ENCODE data around the gene MAP3K10. TPM values are rescaled to one million over a fixed set of nuclear protein-coding genes. Genes with fewer than 3 reads are reported as not detected.

Gene MAP3K10
- total and polyA plus RNA-seq, 9 of the 15 experiments (the other 6 are each of a cell fraction or from before 2014, with no cell fraction given) = 0.01 to 8.0 (median 2.7) TPM; not detected in 1

GRCh38 chr19:40225440-40226305 is 34.4 kb downstream of the MAP3K10 start:
- Histone ChIP-seq H4K20me1 (replicated peaks; ENCODE audit: control insufficient read depth, insufficient read depth, low read length) (no peaks in the 10 kb centered on the region), H3K9me3 (replicated peaks; ENCODE audit: control insufficient read depth, insufficient read depth, low read depth, low read length) (peaks cover 4% of the 10 kb centered on the region; the same call in 1 of the 2 replicates), H3K4me3 (no peak overlapping the region), H3K4me2 (ENCODE audit: insufficient read depth, low read length) (no peak overlapping the region), H3K79me2 (ENCODE audit: control insufficient read depth, insufficient read depth, low read length) (no peaks in the 10 kb centered on the region), H3K4me1 (replicated peaks in 1 of 2; ENCODE audit: control insufficient read depth in 2 of 2, insufficient read depth in 2 of 2, low read length in 2 of 2) (peaks cover 4 to 31% of the 10 kb centered on the region in 2 experiments; a peak in 3 of 5 replicates), H2AFZ (ENCODE audit: low read depth, low read length) (peak overlapping the region; percentile 17; the same call in 1 of the 2 replicates), H3K9ac (ENCODE audit: insufficient read depth in 1 of 2, low read depth in 2 of 2, low read length in 2 of 2) (peak overlapping the region in 1 of 2 experiments; percentile 56; a peak in 1 of 4 replicates), H3K36me3 (ENCODE audit: control insufficient read depth, insufficient read depth, low read length) (no peaks in the 10 kb centered on the region), H3K27ac (ENCODE audit: extremely low read depth, low read depth, low read length) (no peak overlapping the region), H3K27me3 (ENCODE audit: control insufficient read depth in 2 of 2, insufficient read depth in 2 of 2, low read length in 2 of 2) (no peaks in the 10 kb centered on the region), H3K9me1 (ENCODE audit: control insufficient read depth, insufficient read depth, low read length) (no peaks in the 10 kb centered on the region)
- ATAC-seq (no peak), FAIRE-seq (no peak), DNase-seq (ENCODE audit: extremely low read depth in 1 of 4, low spot score in 3 of 4) (no peak)
- no TSS peak for BruUV-seq (replicated peaks)
- CTCF ChIA-PET (ENCODE audit: low intra/inter-chr PET ratio) = interaction anchor here (0.7 kb wide), 1 partner anchor 453 kb away, joined by 4 read pairs; no protein-coding TSS in a partner anchor
- WGBS (ENCODE audit: insufficient coverage, low coverage, missing lambda C conversion rate) = 40% methylated on average over 21 of the region's 21 CpGs
- TF ChIP-seq, protein P1, sequence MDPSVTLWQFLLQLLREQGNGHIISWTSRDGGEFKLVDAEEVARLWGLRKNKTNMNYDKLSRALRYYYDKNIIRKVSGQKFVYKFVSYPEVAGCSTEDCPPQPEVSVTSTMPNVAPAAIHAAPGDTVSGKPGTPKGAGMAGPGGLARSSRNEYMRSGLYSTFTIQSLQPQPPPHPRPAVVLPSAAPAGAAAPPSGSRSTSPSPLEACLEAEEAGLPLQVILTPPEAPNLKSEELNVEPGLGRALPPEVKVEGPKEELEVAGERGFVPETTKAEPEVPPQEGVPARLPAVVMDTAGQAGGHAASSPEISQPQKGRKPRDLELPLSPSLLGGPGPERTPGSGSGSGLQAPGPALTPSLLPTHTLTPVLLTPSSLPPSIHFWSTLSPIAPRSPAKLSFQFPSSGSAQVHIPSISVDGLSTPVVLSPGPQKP (CRISPR knock-in tag; IDR thresholded peaks at IDR 0.05) = no peak
- TF ChIP-seq BCOR (IDR thresholded peaks at IDR 0.05) (0 out of 2 replicates have a peak, but pooled peaks have one; percentile 57), ZNF699 (CRISPR knock-in tag; IDR thresholded peaks at IDR 0.05; ENCODE audit: insufficient replicate concordance) (no peak), SRSF9 (IDR thresholded peaks at IDR 0.05; ENCODE audit: borderline replicate concordance, low read depth, low read length) (no peak), EP400 (IDR thresholded peaks at IDR 0.05) (no peak), PHTF2 (CRISPR knock-in tag; IDR thresholded peaks at IDR 0.05) (no peak), HCFC1 (IDR thresholded peaks at IDR 0.05; ENCODE audit: low read depth, low read length) (no peak), DACH1 (IDR thresholded peaks at IDR 0.05; ENCODE audit: partially characterized antibody) (no peak), MAFK (IDR thresholded peaks at IDR 0.05; ENCODE audit: low read length) (no peak), RBM25 (IDR thresholded peaks at IDR 0.05; ENCODE audit: low read depth, low read length, severe bottlenecking) (peak; percentile 47), SMARCA5 (IDR thresholded peaks at IDR 0.05) (0 out of 2 replicates have a peak, but pooled peaks have one; percentile 25), ZNF263 (CRISPR knock-in tag; IDR thresholded peaks at IDR 0.05; ENCODE audit: borderline replicate concordance) (no peak), CBFA2T3 (IDR thresholded peaks at IDR 0.05) (no peak), HEY1 (CRISPR knock-in tag; IDR thresholded peaks at IDR 0.05; ENCODE audit: borderline replicate concordance) (no peak), CREM (IDR thresholded peaks at IDR 0.05; ENCODE audit: low read depth) (no peak), ZBTB8A (IDR thresholded peaks at IDR 0.05; ENCODE audit: partially characterized antibody) (no peak), KDM1A (IDR thresholded peaks at IDR 0.05) (0 out of 4 replicates have a peak, but pooled peaks have one; percentile 8 to 24), SPI1 (IDR thresholded peaks at IDR 0.05; ENCODE audit: borderline replicate concordance, low read depth, low read length) (no peak)
- TF ChIP-seq, protein P2, sequence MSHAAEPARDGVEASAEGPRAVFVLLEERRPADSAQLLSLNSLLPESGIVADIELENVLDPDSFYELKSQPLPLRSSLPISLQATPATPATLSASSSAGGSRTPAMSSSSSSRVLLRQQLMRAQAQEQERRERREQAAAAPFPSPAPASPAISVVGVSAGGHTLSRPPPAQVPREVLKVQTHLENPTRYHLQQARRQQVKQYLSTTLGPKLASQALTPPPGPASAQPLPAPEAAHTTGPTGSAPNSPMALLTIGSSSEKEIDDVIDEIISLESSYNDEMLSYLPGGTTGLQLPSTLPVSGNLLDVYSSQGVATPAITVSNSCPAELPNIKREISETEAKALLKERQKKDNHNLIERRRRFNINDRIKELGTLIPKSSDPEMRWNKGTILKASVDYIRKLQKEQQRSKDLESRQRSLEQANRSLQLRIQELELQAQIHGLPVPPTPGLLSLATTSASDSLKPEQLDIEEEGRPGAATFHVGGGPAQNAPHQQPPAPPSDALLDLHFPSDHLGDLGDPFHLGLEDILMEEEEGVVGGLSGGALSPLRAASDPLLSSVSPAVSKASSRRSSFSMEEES (CRISPR knock-in tag; IDR thresholded peaks at IDR 0.05) = no peak
- in situ Hi-C loops (cut with MboI) (no loop called here), intact Hi-C loops (cut with micrococcal nuclease) (no loop called here)
- POLR2A ChIA-PET = no interaction called here

Measured in K562 (cell line).